PC-3 (cell line): ENCODE results near the gene ZSCAN32. TPM values are rescaled to one million over a fixed set of nuclear protein-coding genes. Genes with fewer than 3 reads are reported as not detected.

Experiments
- ATAC-seq: fragments of 200-7000 bp; cut with Tn5 transposase; 2 replicates; pipeline ENCODE4 v1.9.1; 2020; ENCODE audit warnings: mild to moderate bottlenecking, moderate library complexity
- BruUV-seq: library from RNA; stranded (reverse); fragments of 400-500 nt; replicated peaks from 2 replicates; lab custom pipeline; 2021; lab: Mats Ljungman, UMichigan
- CTCF ChIA-PET: fragments of 300-600 bp; sonication (Branson Sonifier 250); formaldehyde crosslinking; loops from one replicate; lab custom pipeline; 2022; ENCODE audit warnings: antibody characterized with exemption; lab: Charles Lee
- POLR2A ChIA-PET: fragments of 300-600 bp; sonication (Branson Sonifier 250); formaldehyde crosslinking; loops from one replicate; lab custom pipeline; 2022; ENCODE audit warnings: antibody characterized with exemption; ENCODE audit not compliant: unreplicated experiment; lab: Charles Lee
- DNase-seq: peaks from one replicate; pipeline ENCODE4 v3.0.0-alpha.2; 2015
- H2AFZ ChIP-seq: fragments of 300-600 bp; sonication (generic); 2 replicates; pipeline ENCODE4 v1.6.0; 2016; ENCODE audit warnings: antibody characterized with exemption, low read length
- H3F3A ChIP-seq: fragments of 300-600 bp; sonication (generic); one replicate; pipeline ENCODE4 v1.6.0; 2017; ENCODE audit warnings: antibody characterized with exemption, low read length, control low read depth, mild to moderate bottlenecking; ENCODE audit not compliant: unreplicated experiment
- H3K27ac ChIP-seq: fragments of 300-600 bp; sonication (generic); 2 replicates; pipeline ENCODE4 v1.5.1; 2016; ENCODE audit warnings: mild to moderate bottlenecking, low read length
- H3K27me3 ChIP-seq: fragments of 300-600 bp; sonication (generic); 2 replicates; pipeline ENCODE4 v1.6.1; 2016; ENCODE audit warnings: low read length, mixed read lengths
- H3K36me3 ChIP-seq: fragments of 300-600 bp; sonication (generic); 2 replicates; pipeline ENCODE4 v1.6.1; 2016; ENCODE audit warnings: low read depth, mixed run types, low read length, mixed read lengths
- H3K4me1 ChIP-seq: fragments of 300-600 bp; sonication (generic); 2 replicates; pipeline ENCODE4 v1.5.1; 2016; ENCODE audit warnings: low read length; ENCODE audit not compliant: insufficient read depth
- H3K4me2 ChIP-seq: fragments of 300-600 bp; sonication (generic); 2 replicates; pipeline ENCODE4 v1.6.0; 2016; ENCODE audit warnings: low read length
- H3K4me3 ChIP-seq: fragments of 300-600 bp; sonication (generic); 2 replicates; pipeline ENCODE4 v1.5.1; 2016; ENCODE audit warnings: mild to moderate bottlenecking, low read length, mixed read lengths
- H3K79me2 ChIP-seq: fragments of 300-600 bp; sonication (generic); 2 replicates; pipeline ENCODE4 v1.6.1; 2017; ENCODE audit warnings: low read length, mixed read lengths
- H3K9ac ChIP-seq: fragments of 300-600 bp; sonication (generic); 2 replicates; pipeline ENCODE4 v1.6.0; 2016; ENCODE audit warnings: mild to moderate bottlenecking, low read length
- H3K9me2 ChIP-seq: fragments of 300-600 bp; sonication (generic); replicated peaks from 2 replicates; pipeline ENCODE4 v1.6.1; 2016; ENCODE audit warnings: mixed run types, low read length, mixed read lengths
- H3K9me3 ChIP-seq: fragments of 300-600 bp; sonication (generic); 2 replicates; pipeline ENCODE4 v1.6.1; 2016; ENCODE audit warnings: low read length, mixed read lengths
- H4K20me1 ChIP-seq: fragments of 300-600 bp; sonication (generic); 2 replicates; pipeline ENCODE4 v1.6.1; 2016; ENCODE audit warnings: low read length, mixed read lengths
- CTCF ChIP-seq: fragments of 300-600 bp; sonication (generic); conservative IDR thresholded peaks from 2 replicates; pipeline ENCODE4 v1.5.1; 2017; ENCODE audit warnings: antibody characterized with exemption, low read depth, mild to moderate bottlenecking, low read length
- EZH2 ChIP-seq: fragments of 300-600 bp; sonication (generic); IDR thresholded peaks from one replicate; pipeline ENCODE4 v1.6.1; 2017; ENCODE audit warnings: antibody characterized with exemption, mild to moderate bottlenecking, low read length; ENCODE audit not compliant: unreplicated experiment
- EZH2phosphoT487 ChIP-seq: fragments of 300-600 bp; sonication (generic); IDR thresholded peaks from 2 replicates; pipeline ENCODE4 v1.6.1; 2018; ENCODE audit warnings: mild to moderate bottlenecking, antibody characterized with exemption, low read length, borderline replicate concordance
- intact Hi-C: fragments of 100-400 bp; cut with micrococcal nuclease; formaldehyde crosslinking; loops from 2 replicates; pipeline ENCODE4 v1.9.0; 2023
- total RNA-seq: library from RNA; depleted of rRNA; stranded (reverse); fragments of >200 nt; gene quantifications from 2 replicates; pipeline ENCODE4 v1.2.3, GENCODE V29; 2014

Gene ZSCAN32
- total RNA-seq, 1 experiment from 2014 or later, result 7.5 TPM

- H3K9ac ChIP-seq, result peak overlapping the region; percentile 81
- H2AFZ ChIP-seq, result peak overlapping the region; percentile 94
- ChIA-PET CTCF (no interaction called here), POLR2A (interaction anchor here (0.6 kb wide), 1 partner anchor 37 kb away, joined by 7 read pairs; no protein-coding TSS in a partner anchor)
- no peaks in the 10 kb centered on the region for H3K27me3 ChIP-seq
- no peaks in the 10 kb centered on the region for H3K4me1 ChIP-seq
- ATAC-seq, result no peak
- no peaks in the 10 kb centered on the region; the same call in 1 of the 2 replicates for H3K9me3 ChIP-seq
- H3K9me2 ChIP-seq, result no peaks in the 10 kb centered on the region
- BruUV-seq, result TSS peak; percentile 59
- H3K36me3 ChIP-seq, result peaks cover 47% of the 10 kb centered on the region
- peak; percentile 7 for DNase-seq
- H3K4me3 ChIP-seq, result peak overlapping the region; percentile 99
- H4K20me1 ChIP-seq, result no peaks in the 10 kb centered on the region
- intact Hi-C loops, result loop anchor here (1.0 to 2.0 kb wide), 2 partner anchors 57 to 119 kb away; partner anchors contain the start of gene ZNF263
- TF ChIP-seq CTCF (no peak), EZH2phosphoT487 (no peak), EZH2 (no peak)
- no peaks in the 10 kb centered on the region for H3F3A ChIP-seq
- H3K79me2 ChIP-seq, result peaks cover 28% of the 10 kb centered on the region
- no peak overlapping the region for H3K27ac ChIP-seq
- peak overlapping the region; percentile 88 for H3K4me2 ChIP-seq
These were observed 1.1 kb upstream of the ZSCAN32 start for GRCh38 chr16:3401719-3402397.

GRCh38 chr16:3400446-3400778, 392 bp downstream of the ZSCAN32 start:
- Histone ChIP-seq H2AFZ (peak overlapping the region; percentile 95), H3K4me2 (peak overlapping the region; percentile 88), H3K9me2 (no peaks in the 10 kb centered on the region), H3K4me1 (no peaks in the 10 kb centered on the region), H3K79me2 (peaks cover 28% of the 10 kb centered on the region), H3K4me3 (peak overlapping the region; percentile 99), H3F3A (no peaks in the 10 kb centered on the region), H3K36me3 (peaks cover 37% of the 10 kb centered on the region), H3K9me3 (no peaks in the 10 kb centered on the region), H3K27ac (peak overlapping the region; percentile 8; the same call in 1 of the 2 replicates), H3K27me3 (no peaks in the 10 kb centered on the region), H4K20me1 (no peaks in the 10 kb centered on the region), H3K9ac (peak overlapping the region; percentile 91)
- POLR2A ChIA-PET, result interaction anchor here (0.7 kb wide), 1 partner anchor 33 kb away, joined by 5 read pairs; no protein-coding TSS in a partner anchor
- ATAC-seq (no peak), DNase-seq (no peak)
- CTCF ChIA-PET, result no interaction called here
- TF ChIP-seq EZH2 (no peak), CTCF (no peak), EZH2phosphoT487 (no peak)
- TSS peak; percentile 75 for BruUV-seq
- intact Hi-C loops, result loop anchor here (2.0 kb wide), 1 partner anchor 58 kb away; no protein-coding TSS in a partner anchor
